Activated naive CD4-positive, alpha-beta T cell treated with anti-CD3 and anti-CD28 coated beads, Interleukin-2, amount 50 U/mL, for 16 hours (primary cell): ENCODE measurements around the gene HHAT.
A peak's percentile ranks its signal among the peaks of the same experiment; 100 is the strongest.

Experiments used
- DNase-seq: peaks from one replicate; pipeline ENCODE4 v3.0.0-alpha.2; 2020

Gene HHAT

DNA sequence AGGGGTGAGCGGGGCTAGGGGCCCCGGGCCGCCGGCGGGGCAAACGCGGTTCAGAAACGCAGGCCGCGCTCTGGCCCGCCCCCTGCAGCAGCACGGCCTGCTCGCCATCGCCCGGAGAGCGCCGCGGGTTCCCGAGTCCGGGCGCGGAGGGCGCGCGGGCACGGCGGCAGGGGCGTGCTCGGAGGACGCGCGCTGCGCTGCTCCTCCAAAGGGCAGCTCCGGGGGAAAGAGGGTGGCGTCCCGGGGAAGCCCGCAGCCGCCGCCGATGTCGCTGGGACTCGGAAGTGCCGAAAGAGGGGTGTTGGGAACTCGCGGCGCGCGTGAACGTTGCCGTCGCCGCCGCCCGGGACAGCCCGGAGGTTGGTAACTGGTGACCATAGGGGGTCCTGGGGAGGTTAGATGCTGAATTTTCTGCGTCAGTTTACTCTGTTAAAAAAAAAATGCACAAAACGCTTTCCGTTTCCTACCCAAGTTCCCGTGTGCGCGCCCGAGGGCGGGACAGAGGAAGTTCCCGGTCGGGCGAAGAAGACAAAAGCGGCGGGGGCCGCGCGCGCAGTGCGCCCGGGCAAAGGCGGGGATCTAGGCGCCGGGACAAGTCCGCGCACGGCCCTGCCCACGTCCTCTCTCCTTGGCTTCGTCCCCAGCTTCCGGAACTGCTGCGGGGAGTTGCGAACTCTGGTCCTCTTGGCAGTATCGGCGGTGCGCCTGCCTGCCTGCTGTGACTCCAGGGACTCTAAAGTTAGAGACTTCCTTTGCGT lies at the start of gene HHAT:
TSS of gene HHAT (plus strand) at position 157 of the 758 bp plus-strand sequence. CDS start 20,074 bp downstream, outside the sequence.
- DNase-seq = peak; percentile 53

DNA sequence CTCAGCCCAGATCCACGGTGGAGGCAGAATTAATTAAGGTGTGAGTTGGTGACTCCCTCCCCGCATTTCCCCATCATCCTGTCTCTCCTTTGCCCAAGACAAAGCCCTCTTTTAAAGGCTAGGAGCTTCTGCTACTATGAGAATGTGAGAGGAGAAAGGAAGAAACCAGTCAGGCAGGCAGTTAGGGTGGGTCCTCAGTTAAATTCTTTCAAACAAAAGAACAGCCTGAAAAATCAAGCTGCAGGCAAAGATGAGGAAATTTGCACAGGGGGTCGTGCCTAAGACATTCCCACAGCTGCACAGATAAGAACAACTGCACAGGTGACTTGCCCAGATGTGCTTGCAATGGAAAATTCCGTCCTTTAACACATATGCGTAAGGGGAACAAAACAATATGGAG lies 48.5 kb upstream of the HHAT start:
- DNase-seq = no peak

DNA sequence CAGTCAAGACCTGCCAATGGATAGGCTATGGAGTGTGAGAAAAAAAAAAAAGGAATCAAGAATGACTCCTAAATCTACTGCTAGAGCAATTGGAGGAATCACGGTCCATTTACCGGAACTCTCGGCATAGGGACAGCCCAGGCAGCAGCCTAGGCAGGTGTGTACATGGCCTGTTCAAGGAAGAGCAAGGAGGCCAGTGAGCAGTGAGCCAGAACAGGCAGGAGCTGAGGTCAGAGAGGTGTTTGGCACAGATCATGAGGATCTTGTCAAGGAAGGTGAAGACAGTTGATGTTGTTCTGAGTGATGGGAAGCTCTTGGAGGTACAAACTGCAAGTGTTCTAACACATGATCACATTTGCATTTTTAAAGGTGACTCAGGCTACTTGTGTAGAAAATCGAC lies 40.6 kb upstream of the HHAT start:
- DNase-seq = no peak

DNA sequence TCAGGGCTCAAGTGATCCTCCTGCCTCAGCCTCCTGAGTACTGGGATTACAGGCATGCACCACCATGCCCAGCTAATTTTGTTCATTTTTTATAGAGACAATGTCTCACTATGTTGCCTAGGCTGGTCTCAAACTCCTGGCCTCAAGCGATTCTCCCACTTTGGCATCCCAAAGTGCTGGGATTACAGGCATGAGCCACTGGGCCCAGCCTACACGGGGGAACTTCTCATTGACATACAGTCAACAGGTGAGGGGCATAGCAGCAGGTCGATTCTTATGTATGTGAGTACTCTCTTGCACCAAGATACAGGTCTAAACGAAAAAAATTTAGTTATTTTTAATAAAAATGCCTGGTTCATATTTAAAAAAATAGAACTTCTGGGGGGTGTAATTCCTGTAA lies 39.5 kb upstream of the HHAT start:
- no peak for DNase-seq

DNA sequence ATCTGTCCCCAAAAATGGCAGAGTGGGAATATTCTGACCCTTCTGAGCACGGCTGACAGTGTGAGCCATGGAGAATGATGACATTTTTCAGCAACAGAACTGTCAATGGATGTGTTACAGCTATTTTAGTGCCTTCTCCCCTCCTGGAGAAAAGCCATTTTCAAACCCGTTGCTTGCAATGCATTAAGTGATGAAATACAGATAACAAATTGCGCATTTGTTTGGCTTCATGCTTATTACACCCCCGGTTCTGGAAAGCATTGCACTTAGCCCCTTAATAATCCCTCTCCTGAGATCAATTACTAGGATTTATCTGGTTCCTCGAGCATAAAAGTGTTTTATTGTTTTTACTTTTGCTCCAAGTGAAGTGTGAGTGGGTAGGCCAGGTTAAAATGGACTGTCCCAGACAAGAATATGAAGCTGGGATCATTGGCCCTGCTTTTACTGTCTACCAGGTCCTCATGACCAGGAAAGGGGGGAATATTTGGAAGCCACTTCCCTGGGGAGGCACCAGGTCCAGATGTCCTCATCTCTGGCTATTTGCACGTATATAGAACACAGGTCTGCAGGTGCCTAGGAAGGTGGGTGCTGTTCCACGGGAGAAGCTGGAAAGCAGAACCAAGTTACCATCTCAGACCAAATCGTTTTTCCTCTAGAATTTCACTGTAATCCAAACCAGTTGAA lies 37.5 kb upstream of the HHAT start:
- DNase-seq = no peak

DNA sequence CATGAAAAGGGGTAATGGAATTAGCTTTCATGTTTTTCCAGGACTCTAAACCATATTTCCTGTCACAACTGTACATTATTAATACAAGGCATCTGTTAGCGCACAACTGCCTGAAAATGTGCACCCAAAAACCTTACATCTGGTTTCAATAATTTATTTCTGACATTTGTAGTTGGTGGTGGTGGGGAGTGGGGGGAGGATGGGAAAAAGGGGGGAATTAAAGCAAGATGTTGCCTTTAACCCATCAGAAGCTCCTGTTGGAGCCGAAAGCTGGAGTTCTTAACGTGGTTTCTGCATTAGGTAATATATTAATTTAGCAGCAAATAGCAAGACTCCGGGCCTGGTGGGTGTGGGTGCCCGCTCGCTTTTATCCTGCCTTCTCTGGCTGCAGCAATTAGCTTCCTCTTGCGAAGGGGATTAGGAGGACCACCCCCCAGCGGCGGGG lies 36.9 kb upstream of the HHAT start:
- DNase-seq = no peak

DNA sequence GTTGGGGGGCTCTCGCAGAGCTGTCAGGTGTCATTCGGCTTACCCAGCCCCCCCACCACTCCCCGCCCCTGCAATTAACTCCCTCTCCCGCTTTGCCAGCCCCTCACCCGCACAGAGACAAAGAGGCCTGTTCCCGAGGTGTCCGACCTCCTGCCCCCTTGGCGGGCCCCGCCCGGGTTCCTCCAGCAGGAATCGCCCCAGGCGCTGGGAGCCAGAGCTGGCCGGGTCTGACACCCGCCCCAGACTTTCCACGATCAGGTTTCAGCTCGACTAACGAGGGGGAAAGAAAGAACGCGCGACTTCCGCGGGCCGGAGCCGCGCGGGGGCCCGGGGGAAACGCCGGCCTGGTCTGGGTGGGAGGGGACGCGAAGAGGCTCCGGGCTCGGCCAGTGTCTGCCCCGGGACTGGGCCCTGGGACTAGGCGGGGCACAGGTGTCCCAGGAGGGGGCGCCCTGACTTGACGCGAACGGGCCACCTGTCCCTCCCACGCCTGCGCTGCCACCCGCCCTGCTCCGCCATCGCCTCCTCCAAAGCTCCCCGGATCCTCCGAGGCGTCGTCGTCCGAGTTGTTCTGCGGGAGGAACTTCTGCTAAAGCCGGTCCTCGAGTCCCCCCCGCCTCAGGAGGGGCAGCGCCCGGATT lies 36.4 kb upstream of the HHAT start:
- DNase-seq = peak; percentile 39

DNA sequence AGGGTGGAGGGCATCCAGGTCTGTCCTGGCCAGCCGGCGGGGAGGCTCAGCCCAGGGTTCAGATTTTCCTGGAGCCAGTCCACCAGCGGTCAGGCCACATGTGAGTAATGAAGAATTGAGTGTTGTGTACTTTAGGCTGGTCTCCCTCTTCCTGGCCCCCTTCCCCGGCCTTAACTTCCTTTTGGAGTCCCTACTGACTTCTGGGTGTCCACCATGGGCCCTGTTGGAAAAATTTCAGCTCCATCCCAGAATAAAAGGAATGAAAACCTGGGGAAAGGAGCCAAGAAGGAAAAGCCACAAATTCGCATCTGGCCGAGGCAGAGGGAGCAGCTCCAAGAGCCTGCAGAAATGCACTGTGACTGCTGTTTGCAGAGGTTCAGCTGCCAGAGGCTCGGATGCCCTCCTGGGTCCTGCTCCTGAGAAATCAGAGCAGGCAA lies 35.5 kb upstream of the HHAT start:
- no peak for DNase-seq

DNA sequence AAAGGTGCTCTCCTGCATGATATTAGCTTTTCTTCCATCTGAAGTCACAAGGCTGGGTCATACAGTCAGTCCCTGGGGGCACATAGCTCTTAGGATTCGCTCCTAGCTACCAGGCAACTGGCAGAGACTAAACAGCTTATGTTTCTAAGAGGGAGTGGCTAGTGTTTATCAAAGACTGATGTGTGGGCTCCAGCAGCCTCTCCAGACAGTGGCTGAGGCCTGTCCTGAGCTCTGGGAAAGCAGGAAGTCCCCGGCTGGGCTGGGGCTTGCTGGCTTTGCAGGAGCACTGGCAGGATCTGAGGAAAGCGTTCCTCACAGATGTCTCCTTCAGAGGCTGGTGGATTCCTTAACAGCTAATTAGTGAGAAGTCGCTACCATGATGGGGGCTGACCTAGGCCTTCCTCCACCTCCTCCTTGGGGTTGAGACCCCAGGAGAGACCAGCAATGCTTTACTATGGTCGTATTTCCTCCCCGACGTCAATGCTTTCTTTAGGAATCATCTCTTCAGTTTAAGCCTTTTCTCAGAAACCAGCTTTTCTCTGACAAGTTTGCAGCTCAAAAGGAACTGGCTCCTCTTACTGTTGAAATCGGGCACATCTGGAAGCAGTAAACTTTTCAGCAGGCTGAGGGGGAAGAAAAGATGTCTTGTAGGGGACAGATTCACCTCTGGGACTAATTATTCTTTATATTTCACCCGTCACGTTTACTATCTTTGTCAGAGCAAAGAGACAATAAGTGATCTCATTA lies 33.5 kb upstream of the HHAT start:
- DNase-seq = no peak

DNA sequence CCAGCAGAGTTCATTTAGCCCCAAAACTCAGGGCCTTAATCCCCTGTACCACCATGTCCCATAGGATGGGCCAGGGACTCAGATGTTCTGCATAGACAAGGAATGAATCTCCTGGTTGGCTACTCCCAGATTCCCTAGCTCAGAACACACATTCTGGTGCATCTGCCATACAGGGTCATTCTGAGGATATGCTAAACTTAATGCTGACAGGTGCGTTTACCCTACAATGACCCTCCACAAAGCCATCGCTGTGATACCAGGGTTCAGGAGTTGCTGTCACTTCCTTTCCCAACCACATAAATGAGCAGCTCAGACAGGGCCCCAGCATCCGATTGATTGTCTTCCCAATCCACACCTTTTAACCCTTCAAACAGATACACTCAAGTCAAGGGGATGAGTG lies 32.0 kb upstream of the HHAT start:
- DNase-seq = no peak

DNA sequence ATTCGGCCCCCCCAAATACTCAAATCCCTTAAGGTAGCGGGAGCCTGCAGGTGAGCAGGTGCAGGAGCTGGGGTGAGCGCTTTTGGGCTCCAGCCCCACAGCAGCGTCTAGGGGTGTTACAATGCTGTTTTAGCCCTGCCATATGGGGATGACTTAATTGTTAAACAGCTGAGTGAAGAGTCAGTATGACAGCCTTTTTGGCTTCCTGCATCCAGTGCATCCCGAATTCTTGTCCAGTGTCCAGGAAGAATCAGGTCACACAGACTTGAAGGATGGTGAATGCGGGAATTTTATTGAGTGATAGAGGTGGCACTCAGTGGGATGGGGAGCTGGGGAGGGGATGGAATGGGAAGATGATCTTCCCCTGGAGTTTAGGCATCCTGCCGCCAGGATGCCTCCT lies 30.4 kb upstream of the HHAT start:
- DNase-seq = no peak

DNA sequence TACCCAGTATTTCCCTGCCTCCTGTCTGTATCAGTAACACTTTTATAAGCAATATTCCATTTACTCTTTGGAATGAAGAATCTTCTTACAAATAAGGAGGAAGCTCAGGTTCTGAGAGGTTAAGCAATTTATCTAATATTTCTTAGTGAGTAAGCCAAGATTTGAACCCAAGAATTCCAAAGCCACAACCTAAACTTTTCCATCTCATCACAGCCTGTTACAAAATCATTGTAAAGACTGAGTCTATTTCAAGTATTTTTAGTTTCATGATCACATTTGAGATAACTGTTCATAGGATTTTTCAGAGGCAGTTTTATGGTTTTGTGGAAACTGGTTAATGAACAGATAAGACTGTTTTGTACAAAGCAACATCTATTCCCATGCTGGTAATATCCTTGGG lies 29.8 kb upstream of the HHAT start:
- no peak for DNase-seq

DNA sequence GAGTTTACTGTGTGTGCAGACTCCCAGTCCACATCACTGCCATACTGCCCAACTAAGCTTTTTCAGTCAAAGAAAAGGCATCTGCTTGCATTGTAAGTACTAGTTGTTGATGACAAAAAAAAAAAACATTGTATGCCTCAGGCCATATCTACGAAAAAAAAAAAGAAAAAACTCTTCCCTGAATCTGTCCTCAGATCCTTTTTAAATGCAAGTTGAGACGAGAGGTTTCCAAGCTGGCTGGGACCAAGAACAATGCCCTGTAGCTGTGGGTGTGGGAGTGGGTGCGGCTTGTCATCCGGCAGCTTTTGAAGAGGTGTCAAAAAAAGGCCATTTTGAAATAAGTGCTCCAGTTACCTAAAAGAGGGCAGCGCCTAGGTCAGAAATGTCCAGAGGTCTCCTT lies 29.2 kb upstream of the HHAT start:
- no peak for DNase-seq

DNA sequence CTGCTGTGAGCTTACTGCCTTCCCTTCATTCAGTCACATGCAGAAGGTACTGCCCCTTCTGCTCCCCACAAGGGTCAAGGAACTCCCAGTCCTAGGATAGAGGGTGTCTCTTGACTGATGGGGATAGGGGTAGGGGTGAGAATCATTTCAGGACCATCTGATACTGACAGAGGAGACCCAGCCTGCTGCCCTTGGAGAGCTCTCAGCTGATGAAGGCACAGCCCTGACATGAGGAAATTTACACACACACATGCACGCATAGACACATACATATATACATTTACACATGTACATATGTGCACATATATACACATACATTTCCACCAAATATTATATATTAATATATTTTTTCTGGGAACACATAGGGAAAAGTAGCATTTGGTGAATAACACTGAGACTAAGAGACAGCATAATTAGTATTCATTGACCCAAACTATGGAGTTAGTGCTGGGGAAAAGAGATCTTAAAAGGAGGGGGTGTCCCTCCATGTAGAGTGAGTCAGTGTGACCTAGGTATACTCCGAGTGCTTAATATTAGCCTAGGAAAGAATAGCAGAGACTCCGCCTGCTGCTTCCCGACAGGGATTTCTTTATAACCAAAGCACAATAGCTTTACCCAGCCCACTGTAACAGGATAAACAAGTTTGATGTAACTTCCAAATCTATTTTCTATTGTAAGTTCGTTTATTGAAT lies 27.6 kb upstream of the HHAT start:
- DNase-seq = no peak

DNA sequence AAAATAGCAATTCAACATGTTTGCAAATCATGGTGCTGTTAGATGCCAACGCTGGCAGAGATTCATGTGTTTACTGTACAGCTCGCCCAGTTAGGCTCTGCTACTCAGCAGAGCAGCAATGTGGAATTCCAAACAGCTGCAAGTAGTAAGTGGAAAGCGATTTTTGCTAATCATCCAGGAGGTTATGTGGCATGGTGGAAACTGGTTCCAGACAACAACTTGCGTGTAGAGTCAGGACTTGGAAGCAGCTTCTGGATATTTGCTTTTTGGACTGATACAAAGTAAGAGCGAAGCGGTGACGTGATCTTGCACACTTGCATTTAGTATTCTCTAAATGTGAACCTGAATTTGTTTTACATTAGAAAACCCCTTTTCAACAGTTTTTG lies 27.1 kb upstream of the HHAT start:
- DNase-seq = no peak

DNA sequence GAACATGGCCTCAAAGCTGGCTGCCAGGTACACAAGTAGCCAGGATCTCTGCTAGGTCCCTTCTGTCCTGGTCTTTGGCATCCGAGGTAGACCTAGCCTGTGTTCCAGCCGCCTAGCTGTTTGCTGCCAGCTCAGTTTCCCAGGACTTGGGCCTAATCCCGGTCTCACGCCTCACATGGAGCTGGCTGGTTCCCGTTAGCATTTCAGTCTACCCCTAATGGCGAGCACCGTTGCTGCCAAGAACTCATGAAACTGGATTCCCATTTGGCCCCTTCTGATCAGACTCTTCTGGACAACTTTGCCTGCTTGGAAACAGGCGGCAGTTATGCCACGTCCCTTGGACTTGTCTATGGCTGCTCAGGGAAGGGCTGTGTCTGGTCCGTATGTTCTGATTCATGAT lies 26.2 kb upstream of the HHAT start:
- DNase-seq = no peak

DNA sequence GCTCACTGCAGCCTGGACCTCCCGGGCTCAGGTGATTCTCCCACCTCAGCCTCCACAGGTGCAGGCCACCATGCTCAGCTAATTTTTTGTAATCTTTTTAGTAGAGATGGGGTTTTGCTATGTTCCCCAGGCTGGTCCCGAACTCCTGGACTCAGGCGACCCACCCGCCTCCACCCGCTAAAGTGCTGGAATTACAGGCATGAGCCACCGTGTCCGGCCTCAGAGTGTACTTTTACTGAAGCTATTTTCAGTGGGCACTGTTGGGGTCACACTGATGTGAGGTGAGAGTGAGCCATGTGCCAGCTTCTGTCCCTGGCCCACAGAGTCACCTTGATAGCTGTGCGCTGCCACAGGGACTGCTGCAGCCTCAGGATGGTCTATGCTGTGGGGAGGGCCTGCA lies 25.3 kb upstream of the HHAT start:
- no peak for DNase-seq

DNA sequence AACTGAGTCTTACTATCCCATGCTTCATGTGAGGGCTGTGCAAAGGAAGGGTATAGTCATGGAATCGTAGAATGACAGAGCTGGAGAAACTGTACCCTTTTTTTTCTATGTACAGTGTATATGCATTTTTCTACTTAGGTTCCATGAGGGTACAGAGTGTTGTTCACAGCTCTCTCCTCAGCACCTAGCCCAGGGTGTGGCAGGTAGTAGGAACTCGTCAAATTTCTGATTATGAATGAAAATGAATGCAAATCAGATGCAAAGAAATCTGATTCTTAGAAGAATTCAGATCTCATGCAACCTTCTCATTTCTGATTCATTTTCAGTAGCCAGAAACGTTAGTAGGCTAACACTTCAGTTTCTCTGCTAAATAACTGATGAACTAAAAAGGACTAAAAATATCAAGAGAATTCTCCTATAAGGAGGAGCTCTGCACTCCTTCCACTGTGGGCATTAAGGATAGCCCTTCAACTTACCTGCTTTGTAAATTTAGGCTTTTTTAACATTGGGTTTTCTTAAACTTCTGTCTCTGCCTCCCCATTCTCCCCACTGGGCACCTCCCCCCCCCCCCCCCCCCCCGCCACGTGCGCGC lies 18.0 kb upstream of the HHAT start:
- DNase-seq = no peak

DNA sequence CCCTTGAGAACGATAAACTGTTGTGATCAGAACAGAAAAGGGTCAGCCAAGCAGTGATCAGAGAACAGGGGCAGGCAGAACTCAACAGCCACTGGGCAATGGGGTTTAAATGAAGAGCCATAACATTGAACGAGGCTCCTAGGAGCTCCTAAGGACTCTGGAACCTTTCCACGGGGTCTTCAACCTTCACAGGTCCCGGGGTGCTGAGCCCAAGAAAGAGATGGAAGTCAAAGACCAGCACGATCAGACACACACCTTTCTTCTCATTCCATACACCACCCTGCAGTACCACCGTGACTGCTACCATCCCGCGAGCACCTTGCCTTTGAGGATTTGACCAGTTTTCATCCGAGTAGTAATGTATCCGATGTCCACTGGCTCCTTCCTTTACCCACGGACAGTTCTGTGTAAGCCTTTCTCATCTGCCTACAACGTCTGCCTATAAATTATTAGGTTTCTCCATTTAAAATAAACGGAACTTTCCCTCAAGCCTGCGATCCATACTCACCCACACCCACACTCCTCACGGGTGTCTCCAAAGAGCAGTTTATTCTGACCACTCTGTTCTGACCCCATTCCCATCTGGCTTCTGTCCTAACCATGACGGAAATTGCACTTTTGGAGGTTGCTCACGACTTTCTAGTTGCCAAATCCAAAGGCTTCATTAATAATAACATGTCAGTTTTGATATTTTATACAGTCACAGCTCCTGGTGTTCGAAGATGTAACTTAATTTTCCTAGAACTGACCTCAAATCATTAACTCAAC lies 16.8 kb upstream of the HHAT start:
- no peak for DNase-seq

DNA sequence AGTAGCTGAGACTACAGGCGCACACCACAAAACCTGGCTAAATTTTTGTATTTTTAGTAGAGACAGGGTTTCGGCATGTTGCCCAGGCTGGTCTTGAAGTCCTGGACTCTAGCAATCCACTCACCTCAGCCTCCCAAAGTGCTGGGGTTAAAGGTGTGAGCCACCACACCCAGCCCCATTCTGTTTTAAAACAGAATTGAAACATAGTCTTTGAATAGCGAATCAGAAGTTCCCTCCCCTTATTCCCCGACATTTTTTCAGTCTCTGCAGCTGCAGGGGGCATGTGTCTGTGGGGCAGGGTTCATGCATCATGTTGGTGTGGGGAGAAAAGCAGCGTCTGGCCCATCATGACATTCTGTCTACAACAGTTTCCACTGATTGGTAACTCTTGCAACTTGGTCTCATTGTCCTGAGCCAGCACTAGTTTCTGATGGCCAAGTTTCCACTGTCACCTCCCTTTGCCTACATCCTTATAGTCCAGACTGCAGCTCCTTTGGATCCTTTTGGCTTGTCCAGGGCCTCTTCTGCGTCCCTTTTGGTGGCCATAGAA lies 15.6 kb upstream of the HHAT start:
- no peak for DNase-seq

DNA sequence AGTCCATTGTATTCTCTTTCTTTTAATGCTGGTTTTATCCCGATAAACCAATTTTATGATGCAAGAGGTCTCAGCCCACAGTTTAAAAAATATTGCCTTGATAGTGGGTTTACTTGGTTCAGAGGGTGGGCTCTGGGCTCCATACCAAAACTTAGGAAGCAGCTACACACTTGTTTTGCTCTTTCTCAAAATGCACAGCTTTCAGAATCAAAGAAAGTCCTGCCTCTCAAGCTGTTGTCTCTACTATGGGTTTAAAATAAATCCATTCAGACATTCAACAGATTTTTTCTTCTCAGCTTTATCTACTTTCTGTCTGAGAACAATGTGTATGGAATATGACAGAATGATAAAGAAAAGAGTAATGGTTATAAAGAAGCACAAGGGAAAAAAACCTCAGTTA lies 14.8 kb upstream of the HHAT start:
- no peak for DNase-seq
